K562 (cell line): ENCODE data around the gene TWSG1.

Experiments used
- ATF4 ChIP-seq: fragments of 450-650 bp; formaldehyde crosslinking; IDR thresholded peaks from 2 replicates; pipeline ENCODE4 v1.4.0; 2022; ENCODE audit warnings: mild to moderate bottlenecking, moderate library complexity
- CEBPB ChIP-seq: fragments of 450-650 bp; IDR thresholded peaks from 2 replicates; pipeline ENCODE4 v1.6.1; 2016; ENCODE audit warnings: missing genetic modification characterization, missing compliant biosample characterization
- CTCF ChIP-seq, 3 experiments: IDR thresholded peaks in 2 of 3; conservative IDR thresholded peaks in 1 of 3; 2 replicates each; pipeline ENCODE4 v1.5.1; 2011 to 2012; ENCODE audit warnings: low read length in 3 of 3, mild to moderate bottlenecking in 3 of 3, control low read depth in 2 of 3, improper control_type of control experiment in 1 of 3, inconsistent platforms in 1 of 3, low read depth in 1 of 3, mixed read lengths in 1 of 3, moderate library complexity in 1 of 3; ENCODE audit not compliant: insufficient read depth in 2 of 3
- GABPA ChIP-seq: fragments of 200-800 bp; sonication (Bioruptor generic); conservative IDR thresholded peaks from 2 replicates; pipeline ENCODE4 v1.6.1; 2016; ENCODE audit warnings: low read depth, missing genetic modification characterization, missing compliant biosample characterization
- IRF1 ChIP-seq: sonication (generic); formaldehyde crosslinking; IDR thresholded peaks from 2 replicates; pipeline ENCODE4 v1.8.0; 2022; ENCODE audit warnings: missing genetic modification reagents, mild to moderate bottlenecking, borderline replicate concordance
- KDM1A ChIP-seq, 2 experiments: fragments of 450-650 bp; IDR thresholded peaks; 2 replicates each; pipeline ENCODE4 v1.6.1; 2016; ENCODE audit warnings: mild to moderate bottlenecking in 2 of 2
- MEF2A ChIP-seq: IDR thresholded peaks from 2 replicates; pipeline ENCODE4 v1.6.1; 2011; ENCODE audit warnings: low read depth, mild to moderate bottlenecking, low read length, moderate library complexity; ENCODE audit not compliant: control insufficient read depth
- MXI1 ChIP-seq: IDR thresholded peaks from 2 replicates; pipeline ENCODE4 v1.6.1; 2011; ENCODE audit warnings: low read depth, mild to moderate bottlenecking, improper control_type of control experiment, low read length
- SIRT6 ChIP-seq: IDR thresholded peaks from one replicate; pipeline ENCODE4 v1.6.1; 2012; ENCODE audit warnings: low read depth, mild to moderate bottlenecking, control low read depth, inconsistent platforms, low read length, moderate library complexity
- THRAP3 ChIP-seq: fragments of 450-650 bp; IDR thresholded peaks from 2 replicates; pipeline ENCODE4 v1.6.1; 2016; ENCODE audit warnings: mild to moderate bottlenecking, inconsistent platforms, borderline replicate concordance
- TF ChIP-seq, protein P1 (sequence below), 2 experiments: fragments of 450-650 bp; formaldehyde crosslinking in 1 of 2; IDR thresholded peaks; 2 replicates each; pipeline versions ENCODE4 v1.4.0 to v1.6.1; 2014 to 2020; ENCODE audit warnings: mild to moderate bottlenecking in 2 of 2, borderline replicate concordance in 1 of 2, low read depth in 1 of 2
- TF ChIP-seq, protein P2 (sequence below), 2 experiments: IDR thresholded peaks; 2 replicates each; pipeline ENCODE4 v1.6.1; 2012; ENCODE audit warnings: improper control_type of control experiment in 2 of 2, low read depth in 2 of 2, low read length in 2 of 2, borderline replicate concordance in 1 of 2

DNA sequence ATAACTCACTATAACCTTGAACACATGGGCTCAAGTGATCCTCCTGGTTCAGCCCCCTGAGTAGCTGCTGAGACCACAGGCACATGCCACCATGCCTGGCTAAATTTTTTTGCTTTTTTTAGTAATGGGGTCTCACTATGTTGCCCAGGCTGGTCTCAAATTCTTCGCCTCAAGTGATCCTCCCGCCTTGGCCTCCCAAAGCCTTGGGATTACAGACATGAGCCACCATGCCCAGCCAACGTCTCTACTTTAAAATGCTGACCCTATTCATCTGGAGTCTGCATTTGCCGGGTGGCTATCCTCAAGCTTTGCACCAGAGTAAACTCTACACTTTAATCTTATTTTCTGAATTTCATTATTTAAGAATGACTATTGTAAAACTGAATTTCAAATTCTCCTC lies 103.1 kb downstream of the TWSG1 start:
- TF ChIP-seq IRF1 (CRISPR knock-in tag) (no peak), CTCF (IDR thresholded peaks at IDR 0.05 in 2 of 3, conservative IDR thresholded peaks at IDR 0.05 in 1 of 3; ENCODE audit: insufficient read depth in 2 of 3, low read depth in 1 of 3, low read length in 3 of 3) (no peak), MXI1 (no peak), ATF4 (CRISPR knock-in tag) (no peak), KDM1A (IDR thresholded peaks at IDR 0.05) (no peak), CEBPB (tag) (no peak), GABPA (tag) (no peak), THRAP3 (no peak), MEF2A (no peak), SIRT6 (no peak)
- TF ChIP-seq, protein P1, sequence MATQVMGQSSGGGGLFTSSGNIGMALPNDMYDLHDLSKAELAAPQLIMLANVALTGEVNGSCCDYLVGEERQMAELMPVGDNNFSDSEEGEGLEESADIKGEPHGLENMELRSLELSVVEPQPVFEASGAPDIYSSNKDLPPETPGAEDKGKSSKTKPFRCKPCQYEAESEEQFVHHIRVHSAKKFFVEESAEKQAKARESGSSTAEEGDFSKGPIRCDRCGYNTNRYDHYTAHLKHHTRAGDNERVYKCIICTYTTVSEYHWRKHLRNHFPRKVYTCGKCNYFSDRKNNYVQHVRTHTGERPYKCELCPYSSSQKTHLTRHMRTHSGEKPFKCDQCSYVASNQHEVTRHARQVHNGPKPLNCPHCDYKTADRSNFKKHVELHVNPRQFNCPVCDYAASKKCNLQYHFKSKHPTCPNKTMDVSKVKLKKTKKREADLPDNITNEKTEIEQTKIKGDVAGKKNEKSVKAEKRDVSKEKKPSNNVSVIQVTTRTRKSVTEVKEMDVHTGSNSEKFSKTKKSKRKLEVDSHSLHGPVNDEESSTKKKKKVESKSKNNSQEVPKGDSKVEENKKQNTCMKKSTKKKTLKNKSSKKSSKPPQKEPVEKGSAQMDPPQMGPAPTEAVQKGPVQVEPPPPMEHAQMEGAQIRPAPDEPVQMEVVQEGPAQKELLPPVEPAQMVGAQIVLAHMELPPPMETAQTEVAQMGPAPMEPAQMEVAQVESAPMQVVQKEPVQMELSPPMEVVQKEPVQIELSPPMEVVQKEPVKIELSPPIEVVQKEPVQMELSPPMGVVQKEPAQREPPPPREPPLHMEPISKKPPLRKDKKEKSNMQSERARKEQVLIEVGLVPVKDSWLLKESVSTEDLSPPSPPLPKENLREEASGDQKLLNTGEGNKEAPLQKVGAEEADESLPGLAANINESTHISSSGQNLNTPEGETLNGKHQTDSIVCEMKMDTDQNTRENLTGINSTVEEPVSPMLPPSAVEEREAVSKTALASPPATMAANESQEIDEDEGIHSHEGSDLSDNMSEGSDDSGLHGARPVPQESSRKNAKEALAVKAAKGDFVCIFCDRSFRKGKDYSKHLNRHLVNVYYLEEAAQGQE (IDR thresholded peaks at IDR 0.05; ENCODE audit: borderline replicate concordance) = no peak
- TF ChIP-seq, protein P1 (CRISPR knock-in tag; IDR thresholded peaks at IDR 0.05; ENCODE audit: low read depth) = no peak
- TF ChIP-seq, protein P2, sequence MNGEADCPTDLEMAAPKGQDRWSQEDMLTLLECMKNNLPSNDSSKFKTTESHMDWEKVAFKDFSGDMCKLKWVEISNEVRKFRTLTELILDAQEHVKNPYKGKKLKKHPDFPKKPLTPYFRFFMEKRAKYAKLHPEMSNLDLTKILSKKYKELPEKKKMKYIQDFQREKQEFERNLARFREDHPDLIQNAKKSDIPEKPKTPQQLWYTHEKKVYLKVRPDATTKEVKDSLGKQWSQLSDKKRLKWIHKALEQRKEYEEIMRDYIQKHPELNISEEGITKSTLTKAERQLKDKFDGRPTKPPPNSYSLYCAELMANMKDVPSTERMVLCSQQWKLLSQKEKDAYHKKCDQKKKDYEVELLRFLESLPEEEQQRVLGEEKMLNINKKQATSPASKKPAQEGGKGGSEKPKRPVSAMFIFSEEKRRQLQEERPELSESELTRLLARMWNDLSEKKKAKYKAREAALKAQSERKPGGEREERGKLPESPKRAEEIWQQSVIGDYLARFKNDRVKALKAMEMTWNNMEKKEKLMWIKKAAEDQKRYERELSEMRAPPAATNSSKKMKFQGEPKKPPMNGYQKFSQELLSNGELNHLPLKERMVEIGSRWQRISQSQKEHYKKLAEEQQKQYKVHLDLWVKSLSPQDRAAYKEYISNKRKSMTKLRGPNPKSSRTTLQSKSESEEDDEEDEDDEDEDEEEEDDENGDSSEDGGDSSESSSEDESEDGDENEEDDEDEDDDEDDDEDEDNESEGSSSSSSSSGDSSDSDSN (IDR thresholded peaks at IDR 0.05; ENCODE audit: borderline replicate concordance in 1 of 2, low read depth in 2 of 2, low read length in 2 of 2) = no peak
